GM10248 (cell line): ENCODE measurements around the gene HMCN2.
A peak's percentile ranks its signal among the peaks of the same experiment; 100 is the strongest.

Experiments
- CTCF ChIA-PET: fragments of 300-600 bp; sonication (Branson Sonifier 250); formaldehyde crosslinking; extraction: SDS; loops from one replicate; lab custom pipeline; 2021; ENCODE audit warnings: antibody characterized with exemption; lab: Yijun Ruan, JAX
- POLR2A ChIA-PET: fragments of 350-650 bp; sonication (Branson Sonifier 250); formaldehyde crosslinking; extraction: SDS; loops from one replicate; lab custom pipeline; 2020; ENCODE audit warnings: antibody characterized with exemption; lab: Yijun Ruan, JAX
- DNase-seq: peaks from one replicate; pipeline ENCODE4 v3.0.0; 2012; ENCODE audit errors: extremely low spot score
- TF ChIP-seq, protein P1 (sequence below): IDR thresholded peaks from 2 replicates; pipeline ENCODE4 v1.5.1; 2012; ENCODE audit warnings: mild to moderate bottlenecking, low read depth; ENCODE audit errors: extremely low read depth, missing control alignments, control extremely low read depth

HMCN2 gene

GRCh38 chr9:130442746-130443455, 177.3 kb downstream of the HMCN2 start:
- ChIA-PET POLR2A (interaction anchor here (0.6 kb wide), 1 partner anchor 313 kb away, joined by 5 read pairs; no protein-coding TSS in a partner anchor), CTCF (no interaction called here)
- TF ChIP-seq, protein P1, sequence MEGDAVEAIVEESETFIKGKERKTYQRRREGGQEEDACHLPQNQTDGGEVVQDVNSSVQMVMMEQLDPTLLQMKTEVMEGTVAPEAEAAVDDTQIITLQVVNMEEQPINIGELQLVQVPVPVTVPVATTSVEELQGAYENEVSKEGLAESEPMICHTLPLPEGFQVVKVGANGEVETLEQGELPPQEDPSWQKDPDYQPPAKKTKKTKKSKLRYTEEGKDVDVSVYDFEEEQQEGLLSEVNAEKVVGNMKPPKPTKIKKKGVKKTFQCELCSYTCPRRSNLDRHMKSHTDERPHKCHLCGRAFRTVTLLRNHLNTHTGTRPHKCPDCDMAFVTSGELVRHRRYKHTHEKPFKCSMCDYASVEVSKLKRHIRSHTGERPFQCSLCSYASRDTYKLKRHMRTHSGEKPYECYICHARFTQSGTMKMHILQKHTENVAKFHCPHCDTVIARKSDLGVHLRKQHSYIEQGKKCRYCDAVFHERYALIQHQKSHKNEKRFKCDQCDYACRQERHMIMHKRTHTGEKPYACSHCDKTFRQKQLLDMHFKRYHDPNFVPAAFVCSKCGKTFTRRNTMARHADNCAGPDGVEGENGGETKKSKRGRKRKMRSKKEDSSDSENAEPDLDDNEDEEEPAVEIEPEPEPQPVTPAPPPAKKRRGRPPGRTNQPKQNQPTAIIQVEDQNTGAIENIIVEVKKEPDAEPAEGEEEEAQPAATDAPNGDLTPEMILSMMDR, result no peak
- no peak for DNase-seq

DNA sequence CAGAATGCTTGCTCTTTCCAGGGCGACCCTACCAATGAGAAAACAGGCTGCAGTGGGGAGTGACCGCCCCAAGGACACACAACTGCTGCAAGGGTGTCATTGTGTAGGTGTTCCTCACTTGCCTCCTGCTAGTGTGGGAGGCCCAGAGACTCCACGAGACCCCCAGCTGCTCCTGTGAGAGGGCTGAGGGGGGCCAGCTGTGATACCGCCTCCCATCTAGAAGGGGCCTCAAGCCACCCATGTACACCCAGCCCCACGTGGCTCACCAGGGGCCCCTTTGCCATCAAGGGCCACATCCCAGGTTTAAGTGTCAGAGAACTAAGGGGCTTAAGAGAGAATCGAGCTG, 177.9 kb downstream of the HMCN2 start:
- DNase-seq, result no peak
- TF ChIP-seq, protein P1, result no peak
- ChIA-PET CTCF (no interaction called here), POLR2A (interaction anchor here (0.6 kb wide), 1 partner anchor 313 kb away, joined by 5 read pairs; no protein-coding TSS in a partner anchor)

DNA sequence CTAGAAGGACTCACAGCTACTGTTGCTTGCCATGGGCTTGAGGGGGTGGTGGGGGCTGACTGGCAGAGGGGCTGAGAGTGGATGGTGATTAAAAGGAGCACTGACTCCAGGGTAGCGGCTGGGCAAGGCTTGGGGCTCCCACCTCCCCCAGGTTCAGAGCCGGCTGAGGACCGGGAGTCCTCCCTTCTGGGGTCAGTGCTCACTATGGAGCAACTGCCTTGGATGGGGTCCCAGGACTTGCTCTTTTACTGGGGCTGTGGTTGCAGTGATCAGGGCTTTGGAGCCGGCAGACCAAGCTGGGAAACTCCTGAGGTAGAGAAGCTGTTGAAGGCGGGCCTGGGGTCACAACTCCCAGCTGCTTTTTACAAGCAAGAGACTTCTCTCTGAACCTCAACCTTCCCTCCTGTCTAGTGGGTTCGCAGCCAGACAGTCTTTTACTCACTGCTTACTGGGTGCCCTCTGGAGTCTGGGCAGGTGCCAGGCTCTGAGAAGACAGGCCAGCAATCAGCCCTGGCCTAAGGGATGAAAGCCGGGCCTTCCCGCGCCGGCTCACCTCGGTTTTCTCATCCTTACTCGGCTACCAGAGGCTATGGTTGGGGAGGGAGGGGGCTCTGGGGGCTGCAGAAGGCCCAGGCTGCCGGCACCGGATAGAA, 178.4 kb downstream of the HMCN2 start:
- TF ChIP-seq, protein P1, result no peak
- no peak for DNase-seq
- ChIA-PET CTCF (no interaction called here), POLR2A (interaction anchor here (0.6 kb wide), 1 partner anchor 312 kb away, joined by 5 read pairs; no protein-coding TSS in a partner anchor)

- TF ChIP-seq, protein P1, result no peak
- DNase-seq, result peak; percentile 69
- POLR2A ChIA-PET, result no interaction called here
- CTCF ChIA-PET, result no interaction called here
Measured at GRCh38 chr9:130444565-130445221, 179.1 kb downstream of the HMCN2 start, which contains the start of gene ASS1. Gene ASS1, plus strand, starts transcription at chr9:130444961. Its CDS starts 7,268 bp downstream, at chr9:130452229.

DNA sequence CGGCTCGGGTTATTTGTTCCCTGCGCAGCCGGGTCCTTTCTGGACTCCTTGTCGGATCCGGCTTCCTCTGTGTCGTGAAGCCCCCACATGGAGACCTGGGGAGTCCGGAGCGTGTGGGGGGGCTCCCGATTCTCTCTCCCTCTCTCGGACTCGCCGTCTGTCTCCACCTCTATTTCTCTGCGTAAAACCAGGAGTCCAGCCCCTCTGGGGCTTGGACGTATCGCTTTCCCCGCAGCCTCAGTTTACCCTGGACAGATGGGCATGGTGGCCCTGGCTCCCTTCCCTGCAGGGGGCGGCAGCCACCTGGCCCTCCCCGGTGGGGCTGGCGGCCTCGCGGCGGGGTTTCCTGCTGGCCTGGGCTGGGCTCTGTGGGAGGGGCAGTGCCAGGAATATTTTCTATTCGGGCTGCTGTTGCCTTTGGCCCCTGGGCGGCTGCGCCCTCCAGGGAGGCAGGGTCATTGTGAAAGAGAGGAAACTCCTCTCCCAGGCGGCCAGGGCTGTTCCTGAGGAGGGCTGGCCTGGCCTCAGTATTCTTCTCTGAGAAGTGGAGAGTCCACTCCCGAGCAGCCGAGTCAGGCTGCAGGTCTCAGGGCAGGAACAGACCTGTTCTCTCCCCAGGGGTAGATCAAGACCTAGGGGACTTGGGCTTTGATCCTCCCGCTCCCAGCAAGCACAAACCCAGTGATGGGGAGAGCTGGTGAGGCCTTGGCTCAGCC, 179.9 kb downstream of the HMCN2 start:
- POLR2A ChIA-PET, result interaction anchor here (0.6 kb wide), 1 partner anchor 829 kb away, joined by 5 read pairs; no protein-coding TSS in a partner anchor
- no peak for DNase-seq
- TF ChIP-seq, protein P1, result no peak
- CTCF ChIA-PET, result no interaction called here
